PC-9 (cell line): Measurements from ENCODE around the gene IL1RAP. TPM values are rescaled to one million over a fixed set of nuclear protein-coding genes. Genes with fewer than 3 reads are reported as not detected.

Source experiments
- BruUV-seq: library from RNA; stranded (reverse); fragments of 400-500 nt; replicated peaks from 2 replicates; lab custom pipeline; 2021; lab: Mats Ljungman, UMichigan
- CTCF ChIA-PET: fragments of 300-600 bp; sonication (Branson Sonifier 250); formaldehyde crosslinking; loops from one replicate; lab custom pipeline; 2022; ENCODE audit warnings: antibody characterized with exemption; lab: Charles Lee
- POLR2A ChIA-PET: fragments of 300-600 bp; sonication (Branson Sonifier 250); formaldehyde crosslinking; loops from one replicate; lab custom pipeline; 2022; ENCODE audit warnings: antibody characterized with exemption; ENCODE audit not compliant: unreplicated experiment; lab: Charles Lee
- DNase-seq, 2 experiments: peaks; one replicate each; pipeline versions ENCODE4 v3.0.0 to v3.0.0-alpha.2; 2015 to 2022; ENCODE audit warnings: mixed read lengths in 1 of 2
- H2AFZ ChIP-seq: fragments of 200-600 bp; sonication (generic); 2 replicates; pipeline ENCODE4 v1.8.1; 2017; ENCODE audit warnings: antibody characterized with exemption
- H3F3A ChIP-seq: fragments of 200-600 bp; sonication (generic); 2 replicates; pipeline ENCODE4 v1.8.1; 2017; ENCODE audit warnings: antibody characterized with exemption, mild to moderate bottlenecking, low read depth; ENCODE audit not compliant: insufficient read depth
- H3K27ac ChIP-seq: fragments of 200-600 bp; sonication (generic); 2 replicates; pipeline ENCODE4 v1.6.1; 2016; ENCODE audit warnings: mixed run types
- H3K27me3 ChIP-seq: fragments of 200-600 bp; sonication (generic); 2 replicates; pipeline ENCODE4 v1.6.1; 2016; ENCODE audit warnings: low read depth, mixed run types; ENCODE audit not compliant: insufficient read depth
- H3K36me3 ChIP-seq: fragments of 200-600 bp; sonication (generic); 2 replicates; pipeline ENCODE4 v1.6.1; 2016; ENCODE audit warnings: low read depth, mixed run types
- H3K4me1 ChIP-seq: fragments of 200-600 bp; sonication (generic); replicated peaks from 2 replicates; pipeline ENCODE4 v1.6.1; 2016; ENCODE audit warnings: mixed run types; ENCODE audit not compliant: insufficient read depth
- H3K4me2 ChIP-seq: fragments of 200-600 bp; sonication (generic); 2 replicates; pipeline ENCODE4 v1.6.1; 2017; ENCODE audit warnings: mixed run types
- H3K4me3 ChIP-seq: fragments of 200-600 bp; sonication (generic); 2 replicates; pipeline ENCODE4 v1.6.1; 2016; ENCODE audit warnings: mixed run types
- H3K79me2 ChIP-seq: fragments of 200-600 bp; sonication (generic); 2 replicates; pipeline ENCODE4 v1.6.1; 2017; ENCODE audit warnings: low read depth, mixed run types
- H3K9me2 ChIP-seq: fragments of 200-600 bp; sonication (generic); 2 replicates; pipeline ENCODE4 v1.8.1; 2017; ENCODE audit warnings: mild to moderate bottlenecking; ENCODE audit not compliant: insufficient read depth
- H3K9me3 ChIP-seq: fragments of 200-600 bp; sonication (generic); 2 replicates; pipeline ENCODE4 v1.8.1; 2016; ENCODE audit warnings: low read depth; ENCODE audit not compliant: insufficient read depth
- H4K20me1 ChIP-seq: fragments of 200-600 bp; sonication (generic); 2 replicates; pipeline ENCODE4 v1.8.1; 2017; ENCODE audit not compliant: insufficient read depth
- EZH2 ChIP-seq: fragments of 200-600 bp; sonication (generic); IDR thresholded peaks from 2 replicates; pipeline ENCODE4 v1.8.0; 2017; ENCODE audit warnings: antibody characterized with exemption, low read depth
- intact Hi-C: fragments of 100-400 bp; cut with micrococcal nuclease; formaldehyde crosslinking; loops from one replicate; pipeline ENCODE4 v1.10.0; 2022; ENCODE audit not compliant: unreplicated experiment
- total RNA-seq: library from RNA; stranded (reverse); gene quantifications from 2 replicates; pipeline ENCODE4 v1.2.3, GENCODE V29; 2021
- TF ChIP-seq, protein P1 (sequence below): fragments of 200-600 bp; sonication (generic); conservative IDR thresholded peaks from 2 replicates; pipeline ENCODE4 v1.6.1; 2017; ENCODE audit warnings: mixed run types, antibody characterized with exemption, mild to moderate bottlenecking, moderate library complexity

Gene IL1RAP
- total RNA-seq, 1 experiment from 2014 or later, result 13.3 TPM

DNA sequence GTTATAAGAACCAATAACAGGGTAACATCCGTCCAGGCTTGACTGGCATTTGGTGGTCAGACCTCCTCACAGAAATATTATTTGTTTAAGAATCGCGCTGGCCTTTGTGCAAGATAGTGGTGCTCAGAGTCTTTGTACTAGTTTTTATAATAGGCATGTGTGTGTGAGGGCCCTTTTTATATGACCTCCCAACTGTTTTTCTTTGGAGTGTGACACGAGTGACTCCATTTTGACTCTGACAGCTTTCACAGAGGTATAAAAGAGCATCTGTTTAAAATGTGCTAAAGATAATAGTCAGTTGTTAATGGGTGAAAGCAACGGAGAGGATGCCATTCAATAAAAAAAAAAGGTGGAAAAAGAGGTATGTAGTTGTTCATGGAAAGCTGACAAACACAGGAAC, 110.4 kb downstream of the IL1RAP start:
- no peak for DNase-seq
- Histone ChIP-seq H3K4me2 (no peak overlapping the region), H3K4me3 (no peak overlapping the region), H3K27ac (no peak overlapping the region), H3K9me3 (no peaks in the 10 kb centered on the region), H3K79me2 (no peaks in the 10 kb centered on the region), H3F3A (no peaks in the 10 kb centered on the region), H2AFZ (no peak overlapping the region), H3K27me3 (no peaks in the 10 kb centered on the region), H4K20me1 (no peaks in the 10 kb centered on the region), H3K36me3 (no peaks in the 10 kb centered on the region), H3K4me1 (no peaks in the 10 kb centered on the region), H3K9me2 (no peaks in the 10 kb centered on the region)
- intact Hi-C loops, result no loop called here
- ChIA-PET POLR2A (interaction anchor here (0.6 kb wide), 1 partner anchor 102 kb away, joined by 4 read pairs; no protein-coding TSS in a partner anchor), CTCF (no interaction called here)
- TF ChIP-seq EZH2, result no peak
- TF ChIP-seq, protein P1, sequence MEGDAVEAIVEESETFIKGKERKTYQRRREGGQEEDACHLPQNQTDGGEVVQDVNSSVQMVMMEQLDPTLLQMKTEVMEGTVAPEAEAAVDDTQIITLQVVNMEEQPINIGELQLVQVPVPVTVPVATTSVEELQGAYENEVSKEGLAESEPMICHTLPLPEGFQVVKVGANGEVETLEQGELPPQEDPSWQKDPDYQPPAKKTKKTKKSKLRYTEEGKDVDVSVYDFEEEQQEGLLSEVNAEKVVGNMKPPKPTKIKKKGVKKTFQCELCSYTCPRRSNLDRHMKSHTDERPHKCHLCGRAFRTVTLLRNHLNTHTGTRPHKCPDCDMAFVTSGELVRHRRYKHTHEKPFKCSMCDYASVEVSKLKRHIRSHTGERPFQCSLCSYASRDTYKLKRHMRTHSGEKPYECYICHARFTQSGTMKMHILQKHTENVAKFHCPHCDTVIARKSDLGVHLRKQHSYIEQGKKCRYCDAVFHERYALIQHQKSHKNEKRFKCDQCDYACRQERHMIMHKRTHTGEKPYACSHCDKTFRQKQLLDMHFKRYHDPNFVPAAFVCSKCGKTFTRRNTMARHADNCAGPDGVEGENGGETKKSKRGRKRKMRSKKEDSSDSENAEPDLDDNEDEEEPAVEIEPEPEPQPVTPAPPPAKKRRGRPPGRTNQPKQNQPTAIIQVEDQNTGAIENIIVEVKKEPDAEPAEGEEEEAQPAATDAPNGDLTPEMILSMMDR, result no peak
- BruUV-seq, result no TSS peak

DNA sequence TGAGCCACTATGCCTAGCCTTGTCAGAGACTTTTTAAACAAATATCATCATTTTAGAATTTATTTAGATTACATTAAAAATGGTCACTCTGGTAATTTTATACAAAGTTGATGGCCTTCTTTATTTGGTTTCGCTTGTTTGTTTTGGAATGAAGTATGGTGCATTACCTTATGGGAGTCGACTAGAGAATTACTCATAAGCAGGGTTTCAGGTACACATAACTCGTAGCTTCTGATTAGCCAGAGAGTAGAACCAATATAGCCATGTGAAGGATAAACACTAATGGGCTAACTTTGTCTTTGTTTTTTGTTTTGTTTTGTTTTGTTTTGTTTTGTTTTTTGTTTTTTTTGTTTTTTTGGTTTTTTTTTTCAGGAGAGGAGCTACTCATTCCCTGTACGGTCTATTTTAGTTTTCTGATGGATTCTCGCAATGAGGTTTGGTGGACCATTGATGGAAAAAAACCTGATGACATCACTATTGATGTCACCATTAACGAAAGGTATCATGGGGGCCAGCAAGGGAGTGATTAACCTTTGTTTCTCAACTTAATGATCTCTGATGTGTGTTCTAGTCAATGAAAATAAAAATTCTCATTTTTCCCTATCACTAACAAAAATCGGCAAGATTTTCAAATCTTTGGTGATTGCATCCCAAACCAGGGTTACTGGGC, 113.2 kb downstream of the IL1RAP start:
- H3F3A ChIP-seq, result no peaks in the 10 kb centered on the region
- H3K79me2 ChIP-seq, result no peaks in the 10 kb centered on the region
- no peaks in the 10 kb centered on the region for H3K27me3 ChIP-seq
- H3K27ac ChIP-seq, result no peak overlapping the region
- H3K4me3 ChIP-seq, result no peak overlapping the region
- H3K36me3 ChIP-seq, result no peaks in the 10 kb centered on the region
- ChIA-PET CTCF (no interaction called here), POLR2A (no interaction called here)
- no peaks in the 10 kb centered on the region; the same call in 1 of the 2 replicates for H3K9me2 ChIP-seq
- no peak overlapping the region for H3K4me2 ChIP-seq
- intact Hi-C loops, result no loop called here
- BruUV-seq, result no TSS peak
- TF ChIP-seq, protein P1, result no peak
- no peak for TF ChIP-seq EZH2
- DNase-seq, result no peak
- no peaks in the 10 kb centered on the region for H3K4me1 ChIP-seq
- no peaks in the 10 kb centered on the region for H3K9me3 ChIP-seq
- H4K20me1 ChIP-seq, result no peaks in the 10 kb centered on the region
- no peak overlapping the region for H2AFZ ChIP-seq

DNA sequence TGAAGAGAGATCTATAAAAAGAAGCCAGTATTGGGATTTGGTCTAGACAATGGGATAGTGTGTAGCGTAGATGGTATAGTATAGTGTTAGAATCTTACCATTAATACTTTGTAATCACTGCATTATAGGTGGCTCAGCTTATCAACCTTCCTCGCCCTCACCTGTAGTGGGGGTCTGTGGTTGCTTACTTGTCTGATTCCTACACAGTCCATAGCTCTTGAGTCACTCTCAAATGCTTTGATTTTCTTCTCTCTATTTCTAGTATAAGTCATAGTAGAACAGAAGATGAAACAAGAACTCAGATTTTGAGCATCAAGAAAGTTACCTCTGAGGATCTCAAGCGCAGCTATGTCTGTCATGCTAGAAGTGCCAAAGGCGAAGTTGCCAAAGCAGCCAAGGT, 115.2 kb downstream of the IL1RAP start:
- no peaks in the 10 kb centered on the region for H3F3A ChIP-seq
- H2AFZ ChIP-seq, result no peak overlapping the region
- H4K20me1 ChIP-seq, result no peaks in the 10 kb centered on the region
- H3K9me3 ChIP-seq, result no peaks in the 10 kb centered on the region
- no peaks in the 10 kb centered on the region for H3K27me3 ChIP-seq
- no peaks in the 10 kb centered on the region for H3K79me2 ChIP-seq
- ChIA-PET POLR2A (no interaction called here), CTCF (no interaction called here)
- H3K27ac ChIP-seq, result no peak overlapping the region
- BruUV-seq, result no TSS peak
- TF ChIP-seq EZH2, result no peak
- TF ChIP-seq, protein P1, result no peak
- no peak overlapping the region for H3K4me3 ChIP-seq
- H3K36me3 ChIP-seq, result no peaks in the 10 kb centered on the region
- DNase-seq, result no peak
- H3K4me2 ChIP-seq, result no peak overlapping the region
- no peaks in the 10 kb centered on the region; the same call in 1 of the 2 replicates for H3K9me2 ChIP-seq
- intact Hi-C loops, result no loop called here
- H3K4me1 ChIP-seq, result no peaks in the 10 kb centered on the region
